RWPE1 (cell line): ENCODE measurements around the gene PSAP.
"Not testable (repeated sequence)": the region's sequence is repeated elsewhere in the genome, so short reads cannot be mapped to it uniquely, and the experiment has no call there.

Source experiments
- CTCF ChIA-PET: fragments of 350-600 bp; sonication (Branson Sonifier 250); formaldehyde crosslinking; extraction: SDS; loops from one replicate; lab custom pipeline; 2021; lab: Yijun Ruan, JAX
- POLR2A ChIA-PET: fragments of 400-600 bp; formaldehyde crosslinking; extraction: SDS; loops from one replicate; lab custom pipeline; 2020; ENCODE audit warnings: antibody characterized with exemption; ENCODE audit not compliant: low non-redundant PET; lab: Yijun Ruan, JAX
- DNase-seq: peaks from one replicate; pipeline ENCODE4 v3.0.0; 2012; ENCODE audit warnings: low spot score
- H3K27ac ChIP-seq: fragments of 450-650 bp; 2 replicates; pipeline ENCODE4 v1.5.1; 2017
- CTCF ChIP-seq: fragments of 450-650 bp; conservative IDR thresholded peaks from 2 replicates; pipeline ENCODE4 v1.5.1; 2017; ENCODE audit warnings: low read depth, mild to moderate bottlenecking

Gene PSAP

GRCh38 chr10:71860243-71861029, 9.4 kb upstream of the PSAP start:
- CTCF ChIA-PET: interaction anchor here (0.6 to 1.8 kb wide), 2 partner anchors 23 to 36 kb away, joined by 3 to 11 read pairs; no protein-coding TSS in a partner anchor

GRCh38 chr10:71857934-71858890, 7.2 kb upstream of the PSAP start:
- ChIA-PET CTCF (no interaction called here), POLR2A (no interaction called here)
- TF ChIP-seq CTCF: no peak
- H3K27ac ChIP-seq: no peak overlapping the region; the same call in 1 of the 2 replicates
- no peak for DNase-seq

More at GRCh38 chr10:71860243-71861029, 9.4 kb upstream of the PSAP start:
- DNase-seq: peak; percentile 97
- POLR2A ChIA-PET: interaction anchor here (1.3 kb wide), 1 partner anchor 9 kb away, joined by 4 read pairs; the partner anchor contains the start of gene PSAP
- TF ChIP-seq CTCF: no peak
- peak overlapping the region; percentile 90 for H3K27ac ChIP-seq

- POLR2A ChIA-PET: no interaction called here
- DNase-seq: no peak
- CTCF ChIA-PET: no interaction called here
- no peak for TF ChIP-seq CTCF
- H3K27ac ChIP-seq: no peak overlapping the region
Measured at GRCh38 chr10:71856619-71857018, 5.6 kb upstream of the PSAP start.

DNA sequence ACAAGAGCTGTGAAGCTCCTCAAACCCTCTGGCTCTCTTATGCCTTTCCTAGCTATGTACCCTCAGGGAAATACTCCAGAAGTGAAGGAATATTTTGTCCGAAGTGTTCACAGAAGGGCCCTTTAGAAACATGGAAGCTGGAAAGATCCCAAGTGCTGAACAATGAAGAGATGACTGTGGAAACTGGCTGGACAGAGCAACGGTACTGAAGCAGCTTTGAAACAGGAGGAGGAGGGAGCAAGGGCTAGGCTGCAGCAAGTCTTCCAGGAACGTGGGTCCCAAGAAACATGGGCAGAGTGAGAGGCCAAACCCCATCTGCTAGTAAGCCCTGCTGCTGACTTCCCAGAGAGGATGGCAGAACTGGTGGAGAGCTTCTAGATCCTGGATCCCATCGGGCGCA, 3.0 kb upstream of the PSAP start:
- no peak overlapping the region for H3K27ac ChIP-seq
- ChIA-PET POLR2A (no interaction called here), CTCF (interaction anchor here (1.0 kb wide), 1 partner anchor 42 kb away, joined by 3 read pairs; no protein-coding TSS in a partner anchor)

GRCh38 chr10:71852355-71852937, 1.4 kb upstream of the PSAP start:
- no peak for DNase-seq
- POLR2A ChIA-PET: interaction anchor here (1.6 kb wide), 1 partner anchor 8 kb away, joined by 4 read pairs; no protein-coding TSS in a partner anchor
- peak overlapping the region; percentile 86 for H3K27ac ChIP-seq
- CTCF ChIA-PET: interaction anchor here (0.7 kb wide), 1 partner anchor 40 kb away, joined by 3 read pairs; no protein-coding TSS in a partner anchor
- no peak for TF ChIP-seq CTCF

More for the DNA sequence above, 3.0 kb upstream of the PSAP start:
- DNase-seq: no peak
- no peak for TF ChIP-seq CTCF

DNA sequence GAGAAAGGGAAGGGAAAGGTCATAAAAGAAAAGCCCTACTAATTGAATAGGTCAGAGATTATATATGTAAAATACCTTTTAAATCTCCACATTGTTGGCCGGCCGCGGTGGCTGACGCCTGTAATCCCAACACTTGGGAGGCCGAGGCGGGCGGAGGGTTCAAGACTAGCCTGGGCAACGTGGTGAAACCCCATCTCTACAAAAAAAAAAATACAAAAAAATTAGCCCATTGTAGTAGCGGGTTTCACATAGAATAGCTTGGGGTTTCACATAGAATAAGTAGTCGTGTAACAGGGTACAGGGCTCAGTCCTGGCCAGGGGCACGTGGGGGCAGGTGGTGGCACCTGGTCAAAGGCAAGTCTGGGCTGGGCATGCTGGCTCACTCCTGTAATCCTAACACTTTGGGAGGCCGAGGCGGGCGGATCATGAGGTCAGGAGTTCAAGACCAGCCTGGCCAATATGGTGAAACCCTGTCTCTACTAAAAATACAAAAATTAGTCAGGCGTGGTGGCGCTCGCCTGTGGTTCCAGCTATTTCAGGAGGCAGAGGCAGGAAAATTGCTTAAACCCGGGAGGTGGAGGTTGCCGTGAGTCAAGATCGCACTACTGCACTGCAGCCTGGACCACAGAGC, 529 bp upstream of the PSAP start:
- POLR2A ChIA-PET: interaction anchor here (0.5 to 1.6 kb wide), 6 partner anchors 9 to 78 kb away, joined by 3 to 8 read pairs (median 4); partner anchors contain the start of gene VSIR
- not testable (repeated sequence) for DNase-seq
- CTCF ChIA-PET: interaction anchor here (3.5 kb wide), 1 partner anchor 45 kb away, joined by 22 read pairs; no protein-coding TSS in a partner anchor
- peak overlapping the region; percentile 86 for H3K27ac ChIP-seq
